Muscle of leg (tissue), 11 donors: Measurements from ENCODE around the gene ABL2. TPM values are rescaled to one million over a fixed set of nuclear protein-coding genes. Genes with fewer than 3 reads are reported as not detected.

Experiments
- DNase-seq: peaks from one replicate; pipeline ENCODE4 v3.0.0; 2013
- H3K27ac ChIP-seq: one replicate; pipeline ENCODE4 v1.5.1; 2013; ENCODE audit warnings: mild to moderate bottlenecking, low read length, control low read depth
- H3K27me3 ChIP-seq: one replicate; pipeline ENCODE4 v1.6.1; 2013; ENCODE audit warnings: low read length; ENCODE audit not compliant: control insufficient read depth, insufficient read depth
- H3K36me3 ChIP-seq: one replicate; pipeline ENCODE4 v1.6.1; 2013; ENCODE audit warnings: low read length; ENCODE audit not compliant: control insufficient read depth, insufficient read depth
- H3K4me1 ChIP-seq: one replicate; pipeline ENCODE4 v1.6.1; 2013; ENCODE audit warnings: low read length; ENCODE audit not compliant: control insufficient read depth, insufficient read depth
- H3K4me3 ChIP-seq: one replicate; pipeline ENCODE4 v1.5.1; 2013; ENCODE audit warnings: low read length, control low read depth
- H3K9me3 ChIP-seq: replicated peaks from 2 replicates; pipeline ENCODE4 v1.6.1; 2013; ENCODE audit warnings: low read depth, low read length; ENCODE audit not compliant: control insufficient read depth
- WGBS: methylation state at CpG from one replicate; pipeline ENCODE4 v1.1.5; 2013; ENCODE audit warnings: missing lambda C conversion rate; ENCODE audit not compliant: insufficient coverage; 5-methylcytosine and 5-hydroxymethylcytosine counted together
- polyA plus RNA-seq, 8 donors: library from polyadenylated mRNA; unstranded; fragments of 120-200 nt; gene quantifications; one replicate each; pipeline versions ENCODE4 v1.2.1 to v1.2.3, GENCODE V29; 2013; ENCODE audit warnings: inconsistent platforms in 1 of 8, low replicate concordance in 1 of 8; ENCODE audit not compliant: insufficient read length in 8 of 8, insufficient read depth in 1 of 8
- total RNA-seq: library from RNA; stranded (reverse); fragments of 120-200 nt; gene quantifications from one replicate; pipeline ENCODE4 v1.2.4, GENCODE V29; 2013

Gene ABL2
- total and polyA plus RNA-seq, 9 donors: 5.5 to 10.5 (median 8.3) TPM

DNA sequence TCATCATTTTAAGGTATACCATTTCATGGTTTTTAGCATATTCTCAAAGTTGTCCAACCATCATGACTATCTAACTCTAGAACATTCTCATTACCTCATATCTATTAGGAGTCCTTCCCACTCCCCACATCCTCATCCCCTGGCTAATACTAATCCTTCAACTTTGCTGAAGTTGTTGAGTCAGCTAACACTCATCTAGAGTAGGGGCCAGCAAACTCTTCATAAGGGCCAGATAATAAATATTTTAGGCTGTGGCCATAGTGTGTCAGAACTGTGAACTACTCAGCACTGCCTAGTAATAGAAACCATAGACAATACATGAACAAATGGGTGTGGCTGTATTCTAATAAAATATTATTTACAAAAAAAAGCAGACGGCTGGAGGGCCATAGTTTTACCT lies 104.6 kb downstream of the ABL2 start:
- DNase-seq: no peak
- H3K36me3 ChIP-seq: peaks cover 24% of the 10 kb centered on the region
- H3K27me3 ChIP-seq: no peaks in the 10 kb centered on the region
- no peak overlapping the region for H3K27ac ChIP-seq
- H3K4me1 ChIP-seq: peaks cover 2% of the 10 kb centered on the region
- H3K9me3 ChIP-seq: no peaks in the 10 kb centered on the region
- no peak overlapping the region for H3K4me3 ChIP-seq
- no CpG with 5 or more reads among the region's 1 CpG for WGBS

DNA sequence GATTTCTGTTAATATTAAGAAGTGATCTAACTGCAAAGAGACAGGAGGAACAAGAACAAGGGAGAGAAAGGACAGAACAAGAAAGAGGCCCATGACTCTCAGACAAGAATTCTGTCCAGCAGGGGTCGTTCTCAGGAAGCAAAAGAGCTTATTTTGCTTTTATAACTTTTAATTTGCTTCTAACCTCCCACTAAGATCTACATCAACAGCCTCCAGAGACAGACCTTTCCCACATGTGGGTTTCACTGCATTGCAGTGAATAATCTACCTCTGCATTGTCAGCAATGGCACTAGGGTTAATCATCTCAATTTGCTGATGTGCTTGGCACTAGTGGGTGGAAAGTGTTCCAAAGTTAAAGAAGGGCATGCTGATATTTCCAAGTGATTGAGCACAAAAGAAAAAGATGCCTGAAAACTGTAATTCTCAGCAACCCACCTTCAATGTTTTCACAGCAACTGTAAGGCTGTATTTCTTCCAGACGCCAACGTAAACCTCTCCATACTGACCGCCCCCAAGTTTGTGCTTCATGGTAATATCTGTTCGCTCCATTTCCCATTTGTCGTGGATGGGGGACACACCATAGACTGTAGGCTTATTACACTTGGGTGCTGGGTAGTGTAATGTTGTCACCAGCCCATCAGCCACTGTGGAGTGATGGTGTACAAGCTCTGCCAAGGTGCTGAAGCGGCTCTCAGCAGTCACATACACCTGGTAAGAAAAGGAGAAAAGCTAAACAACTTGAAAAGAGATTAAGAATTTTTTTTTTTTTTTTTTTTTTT lies 108.1 kb downstream of the ABL2 start:
- Histone ChIP-seq H3K27me3 (no peaks in the 10 kb centered on the region), H3K27ac (peak overlapping the region; percentile 7), H3K36me3 (peaks cover 42% of the 10 kb centered on the region), H3K9me3 (no peaks in the 10 kb centered on the region), H3K4me1 (no peaks in the 10 kb centered on the region), H3K4me3 (no peak overlapping the region)
- no CpG with 5 or more reads among the region's 7 CpGs for WGBS
- peak; percentile 72 for DNase-seq

DNA sequence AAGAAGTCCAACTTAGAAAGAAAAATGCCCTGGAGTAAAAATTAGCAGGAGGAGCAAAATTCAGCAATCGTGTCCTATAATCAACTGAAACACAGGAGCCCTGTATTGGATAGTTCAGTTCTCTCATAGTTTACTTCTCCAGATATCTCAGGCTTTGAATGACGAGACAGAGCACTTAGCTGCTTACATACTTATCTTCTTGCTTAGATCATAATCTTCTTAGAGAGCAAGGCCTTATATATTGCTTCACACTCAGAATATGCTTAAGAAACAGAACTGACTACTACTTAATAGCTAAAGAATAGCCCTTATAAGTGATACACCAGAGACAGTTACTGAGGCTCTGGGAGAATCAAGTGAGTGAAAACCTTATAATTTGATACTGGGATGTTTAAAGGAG lies 108.7 kb downstream of the ABL2 start:
- no peaks in the 10 kb centered on the region for H3K9me3 ChIP-seq

DNA sequence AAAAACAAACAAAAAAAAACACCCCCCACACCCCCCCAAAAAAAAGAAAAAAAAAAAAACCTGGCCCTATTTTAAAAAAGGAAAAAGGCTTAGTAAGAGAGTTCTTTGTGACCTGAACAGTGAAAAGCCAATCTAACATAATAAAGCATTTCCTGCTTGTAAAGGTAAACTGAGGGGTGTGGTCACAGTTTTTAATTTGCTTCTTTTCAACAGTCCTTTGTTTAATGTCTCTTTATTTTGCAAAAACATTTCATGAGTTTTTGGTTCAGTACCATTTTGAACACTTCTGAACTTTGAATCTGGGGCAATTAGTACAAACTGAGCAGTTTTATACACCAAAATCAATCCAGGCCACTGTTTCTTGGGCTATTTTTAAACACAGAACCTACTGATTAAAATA lies 110.0 kb downstream of the ABL2 start:
- H3K4me3 ChIP-seq: no peak overlapping the region
- no peak for DNase-seq
- peaks cover 39% of the 10 kb centered on the region for H3K36me3 ChIP-seq
- H3K27me3 ChIP-seq: no peaks in the 10 kb centered on the region
- no peaks in the 10 kb centered on the region for H3K4me1 ChIP-seq
- H3K9me3 ChIP-seq: no peaks in the 10 kb centered on the region
- H3K27ac ChIP-seq: no peak overlapping the region

More for the DNA sequence above, 108.7 kb downstream of the ABL2 start:
- H3K4me1 ChIP-seq: no peaks in the 10 kb centered on the region
- peaks cover 39% of the 10 kb centered on the region for H3K36me3 ChIP-seq
- no peak for DNase-seq
- H3K27me3 ChIP-seq: no peaks in the 10 kb centered on the region
- no CpG with 5 or more reads among the region's 2 CpGs for WGBS
- H3K4me3 ChIP-seq: no peak overlapping the region
- no peak overlapping the region for H3K27ac ChIP-seq

DNA sequence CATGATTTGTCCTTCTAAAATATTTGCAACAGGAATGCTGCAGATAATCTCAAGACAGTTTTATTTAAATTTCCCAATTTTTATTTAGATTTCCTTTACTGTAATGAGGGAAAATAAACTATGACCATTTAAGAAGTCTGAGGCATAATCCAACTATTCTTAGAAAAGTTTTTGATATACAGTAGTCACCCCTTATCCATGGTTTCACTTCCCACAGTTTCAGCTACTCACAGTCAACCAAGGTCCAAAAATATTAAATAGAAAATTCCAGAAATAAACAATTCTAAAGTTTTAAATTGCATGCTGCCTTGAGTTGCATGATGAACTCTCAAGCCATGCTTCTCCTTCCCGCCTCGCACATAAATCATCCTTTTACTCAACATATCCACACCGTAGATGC lies 114.3 kb downstream of the ABL2 start:
- Histone ChIP-seq H3K4me3 (no peak overlapping the region), H3K4me1 (no peaks in the 10 kb centered on the region), H3K27me3 (no peaks in the 10 kb centered on the region), H3K36me3 (peaks cover 47% of the 10 kb centered on the region), H3K27ac (no peak overlapping the region), H3K9me3 (no peaks in the 10 kb centered on the region)
- WGBS: no CpG with 5 or more reads among the region's 3 CpGs
- DNase-seq: no peak

DNA sequence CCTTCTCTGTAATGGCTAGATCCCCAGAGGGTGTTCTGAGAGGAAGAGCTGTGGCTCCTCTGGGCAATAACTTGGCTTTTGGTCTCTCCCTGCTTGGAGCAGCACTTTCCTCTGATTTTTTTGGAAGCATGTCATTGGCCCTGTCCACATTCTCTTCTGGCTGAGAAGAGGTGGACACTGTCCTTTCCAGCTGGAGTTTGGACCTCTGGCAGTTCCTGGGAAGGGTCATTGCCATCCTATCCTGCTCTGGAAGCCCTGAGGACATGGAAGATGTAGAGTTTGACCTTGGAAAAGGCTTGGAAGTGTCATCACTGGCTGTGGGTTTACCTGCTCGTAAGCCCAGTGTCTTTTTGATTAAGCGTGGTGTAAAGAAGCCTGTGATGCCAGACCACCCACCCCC lies 120.8 kb downstream of the ABL2 start:
- WGBS: no CpG with 5 or more reads among the region's 2 CpGs
- Histone ChIP-seq H3K27ac (no peak overlapping the region), H3K36me3 (peaks cover 51% of the 10 kb centered on the region), H3K9me3 (no peaks in the 10 kb centered on the region), H3K27me3 (no peaks in the 10 kb centered on the region), H3K4me3 (no peak overlapping the region), H3K4me1 (peaks cover 4% of the 10 kb centered on the region)
- no peak for DNase-seq

DNA sequence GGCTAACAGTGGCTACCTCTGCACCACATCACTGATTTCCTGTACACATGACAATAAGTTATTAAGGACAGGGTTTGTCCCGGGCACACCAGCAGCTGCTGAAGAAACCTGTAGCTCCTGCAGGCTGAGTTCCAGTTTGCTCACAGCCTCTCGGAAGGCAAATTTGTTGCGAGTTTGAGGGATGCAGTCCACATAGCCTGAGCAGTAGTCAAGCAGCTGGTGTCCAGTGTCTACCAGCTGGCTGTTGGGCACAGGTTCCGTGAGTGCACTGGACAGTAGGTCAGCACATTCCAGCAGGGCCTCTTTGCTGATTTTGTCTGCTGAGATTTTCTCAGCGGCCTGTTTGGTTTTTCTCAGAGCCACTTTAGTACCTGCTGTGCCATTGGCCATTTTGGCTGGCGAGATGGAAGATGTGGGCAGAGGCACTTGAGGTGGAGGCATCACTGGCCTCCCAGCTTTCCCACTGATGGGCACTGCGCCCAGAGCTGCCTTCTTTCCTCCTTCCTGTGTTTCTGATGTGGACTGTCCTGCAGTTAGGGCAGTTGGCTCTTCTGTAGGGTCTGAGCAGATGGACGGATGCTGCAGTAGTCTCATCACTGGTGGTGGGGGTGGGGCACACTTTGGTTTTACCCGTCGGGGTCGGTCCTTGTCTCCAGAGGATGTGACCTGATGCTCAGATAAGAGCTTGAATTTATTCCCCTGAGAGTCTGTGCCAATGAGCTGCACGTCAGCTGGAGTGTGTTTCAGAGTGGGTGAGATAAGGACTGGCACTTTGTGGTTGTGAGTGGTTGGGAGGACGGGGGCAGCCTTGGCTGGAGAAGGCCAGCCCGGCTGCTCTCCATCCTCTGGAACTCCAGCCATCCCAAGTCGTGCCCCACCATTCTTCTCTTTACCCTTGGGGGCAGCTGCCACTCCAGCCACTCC lies 121.5 kb downstream of the ABL2 start:
- 78% methylated on average over 9 of the region's 15 CpGs for WGBS
- Histone ChIP-seq H3K36me3 (peaks cover 50% of the 10 kb centered on the region), H3K9me3 (no peaks in the 10 kb centered on the region), H3K27ac (no peak overlapping the region), H3K4me1 (peaks cover 4% of the 10 kb centered on the region), H3K4me3 (no peak overlapping the region), H3K27me3 (no peaks in the 10 kb centered on the region)
- no peak for DNase-seq

DNA sequence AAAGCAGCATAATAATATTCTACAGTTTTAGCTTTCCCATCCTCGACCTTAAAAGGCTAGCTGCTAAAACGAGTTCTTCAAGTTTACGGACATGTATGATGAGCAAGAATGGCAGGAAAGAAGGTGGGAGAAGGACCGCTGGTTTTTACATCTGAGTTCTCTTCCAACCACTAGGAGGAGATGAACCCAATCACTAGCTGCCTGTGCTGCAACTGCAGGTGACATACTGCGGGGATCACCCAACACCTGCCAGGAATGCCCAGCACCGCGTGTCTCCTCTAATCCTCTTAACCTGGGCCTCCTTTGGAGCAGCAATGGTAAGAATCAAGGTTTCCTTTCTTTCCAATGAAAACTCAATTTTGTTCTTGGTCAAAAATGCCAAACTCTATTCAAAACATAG lies 124.1 kb downstream of the ABL2 start:
- DNase-seq: no peak
- Histone ChIP-seq H3K27me3 (no peaks in the 10 kb centered on the region), H3K4me3 (no peak overlapping the region), H3K9me3 (no peaks in the 10 kb centered on the region), H3K36me3 (peaks cover 38% of the 10 kb centered on the region), H3K27ac (no peak overlapping the region), H3K4me1 (peaks cover 4% of the 10 kb centered on the region)
- 43% methylated on average over 3 of the region's 7 CpGs for WGBS

DNA sequence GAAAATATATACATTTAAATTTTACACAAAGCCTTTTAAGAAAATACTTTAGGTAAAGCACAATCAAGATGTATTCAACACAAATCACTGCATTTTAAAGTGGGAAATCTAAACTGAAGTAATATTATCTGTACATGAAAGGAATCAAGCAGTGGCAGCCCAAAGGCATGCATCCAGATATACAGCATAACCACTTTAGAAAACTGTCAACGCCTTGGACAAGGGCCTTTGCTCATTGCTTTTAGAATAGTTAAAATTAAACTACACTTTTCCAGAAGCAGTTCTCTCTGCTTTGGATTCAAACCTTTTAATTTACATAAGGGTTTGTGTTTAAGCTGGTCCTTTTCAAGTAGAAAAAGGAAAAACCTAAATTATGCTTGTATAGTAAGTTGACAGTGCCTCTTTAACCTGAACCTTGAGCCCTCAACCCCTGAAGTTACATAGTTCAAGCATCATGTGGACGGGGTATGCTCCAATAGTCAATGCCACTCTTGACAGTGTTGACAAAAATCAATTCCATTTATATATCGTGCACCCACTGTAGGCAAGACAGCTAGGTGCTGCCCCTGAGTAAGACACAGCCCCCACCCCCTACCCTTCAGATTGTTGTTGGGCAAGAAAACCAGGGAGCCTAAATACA lies 124.7 kb downstream of the ABL2 start:
- peaks cover 4% of the 10 kb centered on the region for H3K4me1 ChIP-seq
- DNase-seq: no peak
- H3K9me3 ChIP-seq: no peaks in the 10 kb centered on the region
- H3K27me3 ChIP-seq: no peaks in the 10 kb centered on the region
- H3K4me3 ChIP-seq: no peak overlapping the region
- 100% methylated on average over 2 of the region's 3 CpGs for WGBS
- H3K36me3 ChIP-seq: peaks cover 32% of the 10 kb centered on the region
- no peak overlapping the region for H3K27ac ChIP-seq

DNA sequence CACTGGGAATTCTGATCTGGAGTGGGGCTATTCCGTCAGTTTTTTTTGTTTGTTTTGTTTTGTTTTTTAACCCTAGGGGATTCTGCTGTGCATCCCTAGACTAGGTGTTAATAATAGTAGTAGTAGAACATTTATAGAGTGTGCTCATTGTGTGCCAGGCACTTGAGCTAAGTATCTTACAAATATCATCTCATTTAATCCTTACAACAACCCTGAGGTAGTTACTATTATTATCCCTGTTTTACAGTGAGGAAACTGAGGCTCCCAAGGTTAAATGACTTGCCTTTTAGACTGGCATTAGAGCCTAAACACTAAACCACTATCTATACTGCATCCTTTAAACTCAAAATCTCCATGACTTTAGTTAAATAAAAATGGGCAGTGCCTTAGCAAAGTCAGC lies 125.5 kb downstream of the ABL2 start:
- peaks cover 29% of the 10 kb centered on the region for H3K36me3 ChIP-seq
- no CpG with 5 or more reads among the region's 1 CpG for WGBS
- DNase-seq: no peak

More for the DNA sequence above, 125.5 kb downstream of the ABL2 start:
- Histone ChIP-seq H3K4me3 (no peak overlapping the region), H3K9me3 (no peaks in the 10 kb centered on the region), H3K27me3 (no peaks in the 10 kb centered on the region), H3K4me1 (peaks cover 4% of the 10 kb centered on the region), H3K27ac (no peak overlapping the region)
